HEK293 (cell line): ENCODE measurements around the gene RRP12.

ENCODE experiments used
- BCL11A ChIP-seq: fragments of 450-650 bp; formaldehyde crosslinking; IDR thresholded peaks from 2 replicates; pipeline ENCODE4 v1.5.1; 2016; ENCODE audit warnings: low read depth, missing biosample characterization, missing genetic modification characterization
- HOXC10 ChIP-seq: sonication (generic); formaldehyde crosslinking; IDR thresholded peaks from 2 replicates; pipeline ENCODE4 v1.8.1; 2023; ENCODE audit warnings: mild to moderate bottlenecking, missing genetic modification reagents
- IKZF3 ChIP-seq: fragments of 450-650 bp; IDR thresholded peaks from 2 replicates; pipeline ENCODE4 v1.5.0; 2018; ENCODE audit warnings: missing biosample characterization, mild to moderate bottlenecking, missing genetic modification characterization, moderate library complexity
- PRDM1 ChIP-seq: fragments of 450-650 bp; formaldehyde crosslinking; IDR thresholded peaks from 2 replicates; pipeline ENCODE4; 2016; ENCODE audit warnings: missing biosample characterization, missing genetic modification characterization
- SALL2 ChIP-seq: fragments of 450-650 bp; formaldehyde crosslinking; IDR thresholded peaks from 2 replicates; pipeline ENCODE4 v1.5.0; 2017; ENCODE audit warnings: missing biosample characterization, mild to moderate bottlenecking, missing genetic modification characterization, borderline replicate concordance
- SETDB1 ChIP-seq: IDR thresholded peaks from one replicate; pipeline ENCODE4 v1.6.1; 2017; ENCODE audit warnings: mild to moderate bottlenecking, low read length, moderate library complexity, mixed read lengths; ENCODE audit not compliant: insufficient read length
- SP7 ChIP-seq: fragments of 450-650 bp; formaldehyde crosslinking; IDR thresholded peaks from 2 replicates; pipeline ENCODE4 v1.5.1; 2016; ENCODE audit warnings: missing biosample characterization, missing genetic modification characterization
- TRIM28 ChIP-seq: IDR thresholded peaks from 2 replicates; pipeline ENCODE4 v1.6.1; 2011; ENCODE audit warnings: low read length, control low read depth, borderline replicate concordance
- ZBTB7A ChIP-seq: fragments of 450-650 bp; formaldehyde crosslinking; IDR thresholded peaks from 2 replicates; pipeline ENCODE4 v1.5.1; 2016; ENCODE audit warnings: low read depth, missing biosample characterization, missing genetic modification characterization
- ZIC2 ChIP-seq: fragments of 450-650 bp; formaldehyde crosslinking; IDR thresholded peaks from 2 replicates; pipeline ENCODE4 v1.5.1; 2016; ENCODE audit warnings: missing biosample characterization, missing genetic modification characterization
- ZNF114 ChIP-seq: fragments of 450-650 bp; formaldehyde crosslinking; IDR thresholded peaks from 2 replicates; pipeline ENCODE4 v1.5.0; 2017; ENCODE audit warnings: missing biosample characterization, missing genetic modification characterization
- ZNF146 ChIP-seq: fragments of 450-650 bp; formaldehyde crosslinking; IDR thresholded peaks from 2 replicates; pipeline ENCODE4 v1.5.1; 2016; ENCODE audit warnings: missing biosample characterization, missing genetic modification characterization
- ZNF16 ChIP-seq: fragments of 450-650 bp; formaldehyde crosslinking; IDR thresholded peaks from 2 replicates; pipeline ENCODE4 v1.5.1; 2016; ENCODE audit warnings: low read depth, missing biosample characterization, missing genetic modification characterization
- ZNF202 ChIP-seq: fragments of 450-650 bp; formaldehyde crosslinking; IDR thresholded peaks from 2 replicates; pipeline ENCODE4 v1.5.1; 2016; ENCODE audit warnings: missing biosample characterization, missing genetic modification characterization, borderline replicate concordance
- ZNF248 ChIP-seq: fragments of 450-650 bp; formaldehyde crosslinking; IDR thresholded peaks from 2 replicates; pipeline ENCODE4 v1.5.1; 2017; ENCODE audit warnings: missing biosample characterization, missing genetic modification characterization
- ZNF324 ChIP-seq: fragments of 450-650 bp; formaldehyde crosslinking; IDR thresholded peaks from 2 replicates; pipeline ENCODE4 v1.5.1; 2016; ENCODE audit warnings: missing biosample characterization, missing genetic modification characterization
- ZNF366 ChIP-seq: fragments of 450-650 bp; formaldehyde crosslinking; conservative IDR thresholded peaks from 2 replicates; pipeline ENCODE4 v1.5.1; 2016; ENCODE audit warnings: missing biosample characterization, missing genetic modification characterization
- ZNF426 ChIP-seq: fragments of 450-650 bp; formaldehyde crosslinking; IDR thresholded peaks from 2 replicates; pipeline ENCODE4 v1.5.1; 2017; ENCODE audit warnings: missing biosample characterization, missing genetic modification characterization, mild to moderate bottlenecking, inconsistent platforms, moderate library complexity
- ZNF529 ChIP-seq: fragments of 450-650 bp; formaldehyde crosslinking; IDR thresholded peaks from 2 replicates; pipeline ENCODE4 v1.5.1; 2017; ENCODE audit warnings: missing genetic modification characterization, missing biosample characterization; ENCODE audit not compliant: insufficient replicate concordance
- ZNF585B ChIP-seq: fragments of 450-650 bp; formaldehyde crosslinking; IDR thresholded peaks from 2 replicates; pipeline ENCODE4 v1.5.1; 2016; ENCODE audit warnings: missing biosample characterization, missing genetic modification characterization
- ZNF596 ChIP-seq: fragments of 450-650 bp; IDR thresholded peaks from 2 replicates; pipeline ENCODE4 v1.5.0; 2018; ENCODE audit warnings: missing biosample characterization, mild to moderate bottlenecking, missing genetic modification characterization, moderate library complexity
- ZNF658 ChIP-seq: fragments of 450-650 bp; formaldehyde crosslinking; IDR thresholded peaks from 2 replicates; pipeline ENCODE4; 2016; ENCODE audit warnings: missing biosample characterization, missing genetic modification characterization
- ZNF707 ChIP-seq: fragments of 450-650 bp; formaldehyde crosslinking; IDR thresholded peaks from 2 replicates; pipeline ENCODE4 v1.5.1; 2016; ENCODE audit warnings: missing biosample characterization, missing genetic modification characterization
- ZXDB ChIP-seq: fragments of 450-650 bp; formaldehyde crosslinking; IDR thresholded peaks from 2 replicates; pipeline ENCODE4 v1.5.1; 2016; ENCODE audit warnings: missing biosample characterization, missing genetic modification characterization
- TF ChIP-seq, protein P1 (sequence below): IDR thresholded peaks from 2 replicates; pipeline ENCODE4 v1.6.1; 2011; ENCODE audit warnings: mild to moderate bottlenecking, low read depth, low read length, borderline replicate concordance
- TF ChIP-seq, protein P2 (sequence below): fragments of 450-650 bp; formaldehyde crosslinking; IDR thresholded peaks from 2 replicates; pipeline ENCODE4 v1.5.1; 2016; ENCODE audit warnings: missing biosample characterization, missing genetic modification characterization
- TF ChIP-seq, protein P3 (sequence below): fragments of 450-650 bp; formaldehyde crosslinking; IDR thresholded peaks from 2 replicates; pipeline ENCODE4 v1.5.1; 2016; ENCODE audit warnings: missing biosample characterization, missing genetic modification characterization
- TF ChIP-seq, protein P4 (sequence below): fragments of 450-650 bp; formaldehyde crosslinking; IDR thresholded peaks from 2 replicates; pipeline ENCODE4 v1.5.1; 2016; ENCODE audit warnings: missing biosample characterization, missing genetic modification characterization
- TF ChIP-seq, protein P5 (sequence below): fragments of 450-650 bp; formaldehyde crosslinking; IDR thresholded peaks from 2 replicates; pipeline ENCODE4 v1.5.1; 2016; ENCODE audit warnings: missing biosample characterization, missing genetic modification characterization
- TF ChIP-seq, protein P6 (sequence below): fragments of 450-650 bp; formaldehyde crosslinking; optimal IDR thresholded peaks from 2 replicates; pipeline ENCODE3; 2016; ENCODE audit warnings: missing biosample characterization, mild to moderate bottlenecking, missing genetic modification characterization

RRP12 gene

DNA sequence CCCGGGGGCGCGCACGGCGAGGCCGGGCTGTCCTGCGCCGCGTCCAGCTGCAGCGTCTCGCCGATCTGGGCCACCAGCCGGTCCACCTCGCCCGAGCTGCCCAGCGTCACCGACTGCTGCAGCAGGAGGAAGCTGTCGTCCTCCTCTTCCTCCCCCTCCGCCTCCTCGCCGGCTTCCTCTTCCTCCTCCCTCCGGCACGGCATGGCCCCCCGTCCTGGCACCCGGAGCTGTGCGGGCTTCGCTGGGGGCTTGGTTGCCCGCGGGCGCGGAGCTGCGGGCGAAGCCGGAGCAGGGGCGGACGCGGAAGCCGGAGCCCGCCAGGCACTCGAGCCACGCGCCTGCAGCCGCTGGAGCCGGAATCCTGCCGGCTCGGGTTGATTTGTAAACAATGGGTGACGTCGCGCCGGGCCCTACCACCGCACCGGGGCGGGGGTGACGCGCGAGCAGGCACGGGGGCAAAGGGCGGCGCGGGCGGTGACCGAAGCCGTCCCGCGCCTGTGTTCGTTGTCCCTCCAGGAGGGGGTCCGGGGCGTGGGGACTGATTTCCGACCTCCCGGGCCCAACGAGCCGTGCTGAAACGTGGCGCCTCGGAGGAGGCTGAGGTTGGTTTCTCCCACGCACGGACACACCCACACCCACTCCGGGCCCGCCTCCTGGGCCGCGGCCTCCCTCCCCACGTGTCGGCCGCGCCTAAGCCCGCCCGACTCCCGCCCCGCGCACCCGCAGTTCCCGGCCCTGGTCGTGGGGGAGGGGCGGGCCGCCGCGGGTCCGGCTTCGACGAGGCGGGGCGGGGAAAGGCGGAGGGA lies 66.6 kb downstream of the RRP12 start, which contains the start of gene FRAT2 (continued):
- TF ChIP-seq, protein P1, sequence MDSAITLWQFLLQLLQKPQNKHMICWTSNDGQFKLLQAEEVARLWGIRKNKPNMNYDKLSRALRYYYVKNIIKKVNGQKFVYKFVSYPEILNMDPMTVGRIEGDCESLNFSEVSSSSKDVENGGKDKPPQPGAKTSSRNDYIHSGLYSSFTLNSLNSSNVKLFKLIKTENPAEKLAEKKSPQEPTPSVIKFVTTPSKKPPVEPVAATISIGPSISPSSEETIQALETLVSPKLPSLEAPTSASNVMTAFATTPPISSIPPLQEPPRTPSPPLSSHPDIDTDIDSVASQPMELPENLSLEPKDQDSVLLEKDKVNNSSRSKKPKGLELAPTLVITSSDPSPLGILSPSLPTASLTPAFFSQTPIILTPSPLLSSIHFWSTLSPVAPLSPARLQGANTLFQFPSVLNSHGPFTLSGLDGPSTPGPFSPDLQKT, result no peak
- peak; percentile 79; the same call in 1 of the 2 replicates for TF ChIP-seq ZBTB7A (tag by site-specific recombination)
- no peak for TF ChIP-seq ZNF366 (tag by site-specific recombination)
- TF ChIP-seq ZNF596 (tag by site-specific recombination), result no peak
- no peak for TF ChIP-seq BCL11A
- TF ChIP-seq ZNF248, result no peak
- no peak for TF ChIP-seq ZNF426
- TF ChIP-seq PRDM1 (tag by site-specific recombination), result 0 out of 2 replicates have a peak, but pooled peaks have one; percentile 20
- TF ChIP-seq ZNF707 (tag by site-specific recombination), result no peak
- TF ChIP-seq TRIM28, result no peak
- peak; percentile 87 for TF ChIP-seq ZIC2 (tag by site-specific recombination)
- TF ChIP-seq, protein P2, sequence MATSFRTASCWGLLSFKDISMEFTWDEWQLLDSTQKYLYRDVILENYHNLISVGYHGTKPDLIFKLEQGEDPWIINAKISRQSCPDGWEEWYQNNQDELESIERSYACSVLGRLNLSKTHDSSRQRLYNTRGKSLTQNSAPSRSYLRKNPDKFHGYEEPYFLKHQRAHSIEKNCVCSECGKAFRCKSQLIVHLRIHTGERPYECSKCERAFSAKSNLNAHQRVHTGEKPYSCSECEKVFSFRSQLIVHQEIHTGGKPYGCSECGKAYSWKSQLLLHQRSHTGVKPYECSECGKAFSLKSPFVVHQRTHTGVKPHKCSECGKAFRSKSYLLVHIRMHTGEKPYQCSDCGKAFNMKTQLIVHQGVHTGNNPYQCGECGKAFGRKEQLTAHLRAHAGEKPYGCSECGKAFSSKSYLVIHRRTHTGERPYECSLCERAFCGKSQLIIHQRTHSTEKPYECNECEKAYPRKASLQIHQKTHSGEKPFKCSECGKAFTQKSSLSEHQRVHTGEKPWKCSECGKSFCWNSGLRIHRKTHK, result no peak
- TF ChIP-seq, protein P3, sequence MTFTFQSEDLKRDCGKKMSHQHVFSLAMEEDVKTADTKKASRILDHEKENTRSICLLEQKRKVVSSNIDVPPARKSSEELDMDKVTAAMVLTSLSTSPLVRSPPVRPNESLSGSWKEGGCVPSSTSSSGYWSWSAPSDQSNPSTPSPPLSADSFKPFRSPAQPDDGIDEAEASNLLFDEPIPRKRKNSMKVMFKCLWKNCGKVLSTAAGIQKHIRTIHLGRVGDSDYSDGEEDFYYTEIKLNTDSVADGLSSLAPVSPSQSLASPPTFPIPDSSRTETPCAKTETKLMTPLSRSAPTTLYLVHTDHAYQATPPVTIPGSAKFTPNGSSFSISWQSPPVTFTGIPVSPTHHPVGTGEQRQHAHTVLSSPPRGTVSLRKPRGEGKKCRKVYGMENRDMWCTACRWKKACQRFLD, result no peak
- peak; percentile 98 for TF ChIP-seq ZNF324 (tag by site-specific recombination)
- no peak for TF ChIP-seq ZNF16 (tag by site-specific recombination)
- TF ChIP-seq IKZF3 (tag by site-specific recombination), result peak; percentile 56; the same call in 1 of the 2 replicates
- TF ChIP-seq, protein P4, sequence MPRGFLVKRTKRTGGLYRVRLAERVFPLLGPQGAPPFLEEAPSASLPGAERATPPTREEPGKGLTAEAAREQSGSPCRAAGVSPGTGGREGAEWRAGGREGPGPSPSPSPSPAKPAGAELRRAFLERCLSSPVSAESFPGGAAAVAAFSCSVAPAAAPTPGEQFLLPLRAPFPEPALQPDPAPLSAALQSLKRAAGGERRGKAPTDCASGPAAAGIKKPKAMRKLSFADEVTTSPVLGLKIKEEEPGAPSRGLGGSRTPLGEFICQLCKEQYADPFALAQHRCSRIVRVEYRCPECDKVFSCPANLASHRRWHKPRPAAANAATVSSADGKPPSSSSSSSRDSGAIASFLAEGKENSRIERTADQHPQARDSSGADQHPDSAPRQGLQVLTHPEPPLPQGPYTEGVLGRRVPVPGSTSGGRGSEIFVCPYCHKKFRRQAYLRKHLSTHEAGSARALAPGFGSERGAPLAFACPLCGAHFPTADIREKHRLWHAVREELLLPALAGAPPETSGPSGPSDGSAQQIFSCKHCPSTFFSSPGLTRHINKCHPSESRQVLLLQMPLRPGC (tag by site-specific recombination), result peak; percentile 86
- peak; percentile 14; the same call in 1 of the 2 replicates for TF ChIP-seq ZNF146 (tag by site-specific recombination)
- no peak for TF ChIP-seq ZNF585B (tag by site-specific recombination)
- TF ChIP-seq, protein P5, sequence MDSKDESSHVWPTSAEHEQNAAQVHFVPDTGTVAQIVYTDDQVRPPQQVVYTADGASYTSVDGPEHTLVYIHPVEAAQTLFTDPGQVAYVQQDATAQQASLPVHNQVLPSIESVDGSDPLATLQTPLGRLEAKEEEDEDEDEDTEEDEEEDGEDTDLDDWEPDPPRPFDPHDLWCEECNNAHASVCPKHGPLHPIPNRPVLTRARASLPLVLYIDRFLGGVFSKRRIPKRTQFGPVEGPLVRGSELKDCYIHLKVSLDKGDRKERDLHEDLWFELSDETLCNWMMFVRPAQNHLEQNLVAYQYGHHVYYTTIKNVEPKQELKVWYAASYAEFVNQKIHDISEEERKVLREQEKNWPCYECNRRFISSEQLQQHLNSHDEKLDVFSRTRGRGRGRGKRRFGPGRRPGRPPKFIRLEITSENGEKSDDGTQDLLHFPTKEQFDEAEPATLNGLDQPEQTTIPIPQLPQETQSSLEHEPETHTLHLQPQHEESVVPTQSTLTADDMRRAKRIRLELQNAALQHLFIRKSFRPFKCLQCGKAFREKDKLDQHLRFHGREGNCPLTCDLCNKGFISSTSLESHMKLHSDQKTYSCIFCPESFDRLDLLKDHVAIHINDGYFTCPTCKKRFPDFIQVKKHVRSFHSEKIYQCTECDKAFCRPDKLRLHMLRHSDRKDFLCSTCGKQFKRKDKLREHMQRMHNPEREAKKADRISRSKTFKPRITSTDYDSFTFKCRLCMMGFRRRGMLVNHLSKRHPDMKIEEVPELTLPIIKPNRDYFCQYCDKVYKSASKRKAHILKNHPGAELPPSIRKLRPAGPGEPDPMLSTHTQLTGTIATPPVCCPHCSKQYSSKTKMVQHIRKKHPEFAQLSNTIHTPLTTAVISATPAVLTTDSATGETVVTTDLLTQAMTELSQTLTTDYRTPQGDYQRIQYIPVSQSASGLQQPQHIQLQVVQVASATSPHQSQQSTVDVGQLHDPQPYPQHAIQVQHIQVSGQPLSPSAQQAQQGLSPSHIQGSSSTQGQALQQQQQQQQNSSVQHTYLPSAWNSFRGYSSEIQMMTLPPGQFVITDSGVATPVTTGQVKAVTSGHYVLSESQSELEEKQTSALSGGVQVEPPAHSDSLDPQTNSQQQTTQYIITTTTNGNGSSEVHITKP (tag by site-specific recombination), result peak; percentile 100
- TF ChIP-seq ZNF658 (tag by site-specific recombination), result no peak
- TF ChIP-seq, protein P6, sequence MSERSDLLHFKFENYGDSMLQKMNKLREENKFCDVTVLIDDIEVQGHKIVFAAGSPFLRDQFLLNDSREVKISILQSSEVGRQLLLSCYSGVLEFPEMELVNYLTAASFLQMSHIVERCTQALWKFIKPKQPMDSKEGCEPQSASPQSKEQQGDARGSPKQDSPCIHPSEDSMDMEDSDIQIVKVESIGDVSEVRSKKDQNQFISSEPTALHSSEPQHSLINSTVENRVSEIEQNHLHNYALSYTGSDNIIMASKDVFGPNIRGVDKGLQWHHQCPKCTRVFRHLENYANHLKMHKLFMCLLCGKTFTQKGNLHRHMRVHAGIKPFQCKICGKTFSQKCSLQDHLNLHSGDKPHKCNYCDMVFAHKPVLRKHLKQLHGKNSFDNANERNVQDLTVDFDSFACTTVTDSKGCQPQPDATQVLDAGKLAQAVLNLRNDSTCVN (tag by site-specific recombination), result peak; percentile 94
- TF ChIP-seq HOXC10 (CRISPR knock-in tag), result 0 out of 2 replicates have a peak, but pooled peaks have one; percentile 43
- TF ChIP-seq ZNF114 (tag by site-specific recombination), result no peak
- TF ChIP-seq SALL2 (tag by site-specific recombination), result no peak
- TF ChIP-seq SETDB1, result no peak
- no peak for TF ChIP-seq ZNF529 (tag by site-specific recombination)
- TF ChIP-seq ZXDB (tag by site-specific recombination), result peak; percentile 91; the same call in 1 of the 2 replicates
- TF ChIP-seq SP7 (tag by site-specific recombination), result peak; percentile 96
- no peak for TF ChIP-seq ZNF202 (tag by site-specific recombination)
